Limb (tissue), 2 donors: ENCODE results near the gene RAB8B.
A peak's percentile ranks its signal among the peaks of the same experiment; 100 is the strongest.

Experiments used
- DNase-seq, 2 donors: peaks; one replicate each; pipeline ENCODE4 v3.0.0-alpha.2; 2016; ENCODE audit errors: extremely low spot score in 2 of 2

Gene RAB8B

GRCh38 chr15:63188926-63189871, at the start of gene RAB8B:
TSS of gene RAB8B (plus strand) at chr15:63189606. CDS start at chr15:63189625, 19 bp downstream.
- DNase-seq = peak; percentile 96 to 100

- DNase-seq = no peak
Observed at GRCh38 chr15:63140936-63141335, 48.5 kb upstream of the RAB8B start.

DNA sequence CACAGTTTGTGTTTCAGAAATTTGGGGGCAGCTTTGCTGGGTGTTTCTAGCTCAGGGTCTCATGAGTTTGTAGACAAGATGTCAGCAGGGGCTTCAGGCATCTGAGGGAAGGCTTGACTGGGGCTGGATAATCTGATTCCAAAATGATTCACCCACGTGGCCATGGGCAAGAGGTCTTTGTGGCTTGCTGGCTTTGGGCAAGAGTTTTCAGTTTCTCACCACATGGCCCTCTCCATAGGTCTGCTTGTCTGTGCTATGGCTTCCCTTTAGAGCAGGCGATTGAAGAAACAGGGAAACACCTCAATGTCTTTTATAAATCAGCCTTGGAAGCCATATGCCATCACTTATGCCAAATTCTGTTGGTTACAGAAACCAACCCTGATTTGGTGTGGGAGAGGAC, 44.0 kb upstream of the RAB8B start:
- no peak for DNase-seq

DNA sequence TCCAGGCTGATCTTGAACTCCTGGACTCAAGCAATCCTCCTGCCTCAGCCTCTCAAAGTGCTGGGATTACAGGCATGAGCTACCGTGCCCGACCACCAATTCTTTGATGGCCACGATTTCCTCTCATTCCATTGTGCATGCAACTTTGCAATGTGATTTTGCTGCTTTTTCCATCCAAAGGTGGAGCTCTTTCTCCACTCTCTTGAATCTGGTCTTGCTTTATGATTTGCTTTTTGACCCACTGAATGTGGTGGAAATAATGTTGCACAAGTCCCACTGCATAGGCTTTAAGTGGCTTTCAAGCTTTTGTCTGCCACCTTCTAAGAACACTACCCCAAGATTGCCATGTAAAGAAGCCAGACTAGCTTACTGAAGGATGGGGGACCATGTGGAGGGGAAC, 42.7 kb upstream of the RAB8B start:
- no peak for DNase-seq

GRCh38 chr15:63151665-63152064, 37.7 kb upstream of the RAB8B start:
- DNase-seq = no peak

GRCh38 chr15:63155486-63155885, 33.9 kb upstream of the RAB8B start:
- DNase-seq = no peak

GRCh38 chr15:63156086-63156710, 33.2 kb upstream of the RAB8B start:
- no peak for DNase-seq

- peak in 1 of 2 donors; percentile 5 for DNase-seq
Observed at GRCh38 chr15:63156755-63157117, 32.7 kb upstream of the RAB8B start.

GRCh38 chr15:63157118-63157843, 32.1 kb upstream of the RAB8B start, which contains the start of gene RPS27L:
TSS of gene RPS27L (minus strand) at chr15:63157477. CDS start at chr15:63157405, 72 bp downstream.
- peak; percentile 92 to 93 for DNase-seq

DNA sequence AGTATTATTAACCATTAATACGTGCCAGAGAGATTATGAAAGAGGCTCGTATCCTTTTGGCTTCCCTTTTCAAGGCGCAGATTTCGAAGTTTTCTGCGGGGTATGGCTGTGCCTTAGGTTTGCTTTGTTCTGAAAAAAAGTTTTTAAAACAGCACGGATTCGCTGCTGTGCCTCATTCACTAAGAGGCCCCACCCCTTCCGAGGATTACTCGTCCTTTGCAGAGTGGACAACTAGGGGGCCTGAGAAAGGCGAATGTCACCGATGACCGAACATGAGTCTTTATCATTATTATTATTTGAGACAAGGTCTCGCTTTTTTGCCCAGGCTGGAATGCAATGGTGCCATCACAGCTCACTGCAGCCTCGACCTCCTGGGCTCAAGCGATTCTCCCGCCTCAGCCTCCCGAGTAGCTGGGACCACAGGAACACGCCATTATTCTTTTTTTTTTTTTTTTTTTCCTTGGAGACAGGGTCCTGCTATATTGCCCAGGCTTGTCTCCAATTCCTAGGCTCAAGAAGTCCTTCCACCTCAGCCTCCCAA, 31.4 kb upstream of the RAB8B start:
- DNase-seq = peak; percentile 67 to 75

- DNase-seq = no peak
Observed at GRCh38 chr15:63160638-63161037, 28.8 kb upstream of the RAB8B start.

DNA sequence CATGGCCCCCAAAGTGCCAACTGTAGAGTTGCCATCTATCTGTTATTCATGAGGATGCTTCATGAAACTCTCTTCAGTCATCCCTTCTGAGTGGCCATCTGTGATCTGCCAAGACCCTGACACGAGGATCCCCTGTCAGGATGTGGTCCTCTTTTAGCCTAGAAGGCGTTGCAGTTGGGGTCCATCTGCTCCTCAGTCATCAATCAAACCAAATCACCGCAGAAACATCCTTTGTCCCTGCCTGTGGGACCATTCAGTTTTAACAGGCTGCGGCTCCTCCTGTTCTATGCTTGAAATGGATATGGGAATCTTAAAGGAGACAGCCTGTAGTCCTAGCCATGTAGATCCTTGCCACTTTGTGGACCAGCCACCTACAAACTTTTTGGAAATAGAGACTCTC, 26.2 kb upstream of the RAB8B start:
- DNase-seq = no peak

DNA sequence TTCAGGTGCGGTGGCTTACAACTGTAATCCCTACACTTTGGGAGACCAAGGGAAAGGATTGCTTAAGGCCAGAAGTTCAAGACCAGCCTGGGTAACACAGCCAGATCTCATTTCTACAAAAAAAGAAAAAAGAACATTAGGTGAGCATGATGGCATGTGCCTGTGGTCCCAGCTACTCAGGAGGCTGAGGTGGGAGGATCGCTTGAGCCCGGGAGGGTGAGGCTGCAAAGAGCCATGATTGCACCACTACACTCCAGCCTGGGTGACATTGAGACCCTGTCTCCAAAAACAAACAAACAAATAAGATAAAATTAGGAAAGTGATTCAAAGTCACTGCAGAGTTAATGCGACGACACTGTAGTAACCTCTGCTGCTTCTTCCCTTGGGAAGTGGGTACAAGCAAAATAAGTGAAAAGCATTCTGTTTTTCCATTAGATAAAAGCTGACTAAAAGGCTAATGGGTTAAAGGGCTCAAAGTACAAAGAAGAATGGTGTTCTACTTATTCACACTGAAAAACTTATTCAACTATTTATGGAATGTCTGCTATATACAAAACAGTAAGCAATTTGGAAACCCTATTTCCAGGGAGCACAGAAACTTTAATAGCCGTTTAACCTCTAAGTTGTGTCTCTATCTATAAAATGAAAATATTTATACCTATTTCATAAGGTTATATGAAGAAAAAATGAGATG, 24.1 kb upstream of the RAB8B start:
- DNase-seq = no peak

- no peak for DNase-seq
Observed at GRCh38 chr15:63166219-63166618, 23.2 kb upstream of the RAB8B start.

DNA sequence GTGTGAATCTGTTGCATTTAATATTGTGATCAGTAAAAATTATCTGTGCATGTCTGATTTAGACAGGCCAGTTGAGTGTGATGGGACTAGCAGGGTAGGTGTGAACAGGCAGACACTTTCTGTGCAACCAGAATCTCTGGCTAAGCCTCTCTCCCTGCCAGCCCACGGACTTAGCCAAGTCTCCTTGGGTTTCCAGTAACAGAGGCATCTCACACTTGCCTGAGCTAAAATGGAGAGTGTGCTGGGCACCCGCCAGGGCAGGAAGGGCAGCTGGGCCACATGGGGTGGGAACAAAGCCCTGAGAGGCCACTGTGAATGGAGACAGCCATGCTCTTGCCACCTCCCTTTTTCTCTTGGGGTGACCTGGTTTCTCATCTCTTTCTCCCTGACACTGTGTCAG, 19.6 kb upstream of the RAB8B start:
- DNase-seq = no peak

- no peak for DNase-seq
Observed at GRCh38 chr15:63172376-63172775, 17.0 kb upstream of the RAB8B start.

- no peak for DNase-seq
Observed at GRCh38 chr15:63172851-63173451, 16.5 kb upstream of the RAB8B start.

DNA sequence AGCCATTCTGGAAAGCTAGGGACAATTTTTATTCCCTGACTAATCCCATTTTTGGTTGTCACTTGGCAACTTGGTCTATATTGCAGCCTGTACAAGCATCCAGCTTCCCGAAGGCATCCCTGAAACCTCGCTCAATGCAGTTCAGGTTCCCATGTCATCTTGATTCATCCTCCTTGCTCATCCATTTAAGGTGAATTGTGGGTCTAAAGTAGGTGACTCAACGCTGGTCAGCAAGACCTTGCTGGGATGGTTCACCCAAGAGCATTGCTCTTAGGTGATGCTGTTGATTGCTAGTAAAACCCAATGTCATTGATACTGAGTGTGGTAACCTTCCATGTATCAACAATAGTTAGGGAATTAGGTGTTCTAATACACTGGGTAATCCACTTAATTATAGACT, 13.1 kb upstream of the RAB8B start:
- DNase-seq = no peak

- DNase-seq = no peak
Observed at GRCh38 chr15:63178034-63178433, 11.4 kb upstream of the RAB8B start.

DNA sequence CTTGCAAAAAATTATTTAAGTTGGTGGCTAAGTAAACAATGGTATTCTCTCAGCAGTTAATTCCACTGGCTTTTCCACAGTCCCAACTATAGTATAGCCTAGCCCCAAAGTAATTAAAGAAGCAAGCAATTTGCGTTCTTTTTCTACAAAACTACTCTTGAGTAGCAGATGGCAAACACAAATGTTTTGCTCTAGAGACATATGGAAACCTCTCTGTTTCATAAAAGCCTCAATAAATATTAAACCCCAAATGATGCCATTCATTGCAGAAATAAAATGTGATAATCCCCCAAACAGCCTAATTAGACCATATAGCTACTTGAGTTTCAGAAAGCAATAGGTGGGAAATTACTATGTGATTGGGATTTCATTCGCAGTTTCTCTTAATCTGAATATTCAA, 8.7 kb upstream of the RAB8B start:
- DNase-seq = no peak

- DNase-seq = no peak
Observed at GRCh38 chr15:63181648-63182047, 7.8 kb upstream of the RAB8B start.
